ENCODE data around the gene KRT84. TPM values are rescaled to one million over a fixed set of nuclear protein-coding genes. Genes with fewer than 3 reads are reported as not detected.

KRT84 gene
- not detected for total RNA-seq

GRCh38 chr12:52385226-52385702 lies at the start of gene KRT84:
TSS of gene KRT84 (minus strand) at chr12:52385652. CDS start at chr12:52385585, 67 bp downstream.
- no peak for FAIRE-seq
- DNase-seq (ENCODE audit: low spot score in 2 of 2): no peak

GRCh38 chr12:52434760-52435530 lies 49.5 kb upstream of the KRT84 start:
- no peak for FAIRE-seq
- no peak for DNase-seq (ENCODE audit: low spot score in 2 of 2)

GRCh38 chr12:52434081-52434733 lies 48.8 kb upstream of the KRT84 start, which contains the start of gene KRT75:
TSS of gene KRT75 (minus strand) at chr12:52434371. CDS start at chr12:52434304, 67 bp downstream.
- FAIRE-seq (no peak), DNase-seq (ENCODE audit: low spot score in 2 of 2) (no peak)

- no peak for FAIRE-seq
These were observed 48.1 kb upstream of the KRT84 start for GRCh38 chr12:52433501-52434080.

GRCh38 chr12:52432559-52433207 lies 47.2 kb upstream of the KRT84 start:
- DNase-seq (ENCODE audit: low spot score in 2 of 2) (no peak), FAIRE-seq (no peak)

More at GRCh38 chr12:52433501-52434080, 48.1 kb upstream of the KRT84 start:
- no peak for DNase-seq (ENCODE audit: low spot score in 2 of 2)

GRCh38 chr12:52428121-52428520 lies 42.7 kb upstream of the KRT84 start:
- no peak for DNase-seq (ENCODE audit: low spot score in 2 of 2)
- FAIRE-seq: no peak

- DNase-seq (ENCODE audit: low spot score in 2 of 2) (no peak), FAIRE-seq (no peak)
These were observed 41.6 kb upstream of the KRT84 start for GRCh38 chr12:52427083-52427482.

- FAIRE-seq (no peak), DNase-seq (ENCODE audit: low spot score in 2 of 2) (no peak)
These were observed 40.6 kb upstream of the KRT84 start for GRCh38 chr12:52426034-52426433.

- DNase-seq (ENCODE audit: low spot score in 2 of 2): no peak
- FAIRE-seq: no peak
These were observed 40.0 kb upstream of the KRT84 start for GRCh38 chr12:52425466-52425865.

- no peak for FAIRE-seq
- no peak for DNase-seq (ENCODE audit: low spot score in 2 of 2)
These were observed 38.4 kb upstream of the KRT84 start for GRCh38 chr12:52423661-52424500.

GRCh38 chr12:52423035-52423434 lies 37.6 kb upstream of the KRT84 start:
- DNase-seq (ENCODE audit: low spot score in 2 of 2): no peak
- FAIRE-seq: no peak

GRCh38 chr12:52419656-52420055 lies 34.2 kb upstream of the KRT84 start:
- DNase-seq (ENCODE audit: low spot score in 2 of 2) (no peak), FAIRE-seq (no peak)

GRCh38 chr12:52418576-52419110 lies 33.2 kb upstream of the KRT84 start:
- DNase-seq (ENCODE audit: low spot score in 2 of 2) (no peak), FAIRE-seq (no peak)

GRCh38 chr12:52417740-52418139 lies 32.3 kb upstream of the KRT84 start:
- no peak for FAIRE-seq

GRCh38 chr12:52416795-52417194 lies 31.3 kb upstream of the KRT84 start:
- DNase-seq (ENCODE audit: low spot score in 2 of 2): no peak
- no peak for FAIRE-seq

More at GRCh38 chr12:52417740-52418139, 32.3 kb upstream of the KRT84 start:
- DNase-seq (ENCODE audit: low spot score in 2 of 2): no peak

GRCh38 chr12:52415870-52416750 lies 30.7 kb upstream of the KRT84 start:
- FAIRE-seq: no peak
- peak in 1 of 2 donors; percentile 34 for DNase-seq (ENCODE audit: low spot score in 2 of 2)

GRCh38 chr12:52414936-52415335 lies 29.5 kb upstream of the KRT84 start:
- DNase-seq (ENCODE audit: low spot score in 2 of 2) (no peak), FAIRE-seq (no peak)

- DNase-seq (ENCODE audit: low spot score in 2 of 2) (no peak), FAIRE-seq (no peak)
These were observed 28.4 kb upstream of the KRT84 start for GRCh38 chr12:52413782-52414345.
